Measurements from ENCODE around the gene GALNT15. TPM values are rescaled to one million over a fixed set of nuclear protein-coding genes. Genes with fewer than 3 reads are reported as not detected.

The GALNT15 gene
- 1.3 TPM for polyA plus RNA-seq (ENCODE audit: insufficient read length)

GRCh38 chr3:16174389-16174788, at the start of gene GALNT15:
GALNT15 (plus strand) TSS chr3:16174680; CDS start chr3:16175152, 472 bp downstream.
- peak; percentile 69 for DNase-seq

- DNase-seq = no peak
These were observed 47.8 kb upstream of the GALNT15 start for GRCh38 chr3:16126634-16127033.

GRCh38 chr3:16127249-16127648, 47.2 kb upstream of the GALNT15 start:
- no peak for DNase-seq

GRCh38 chr3:16130066-16130465, 44.4 kb upstream of the GALNT15 start:
- DNase-seq = no peak

- no peak for DNase-seq
These were observed 42.3 kb upstream of the GALNT15 start for GRCh38 chr3:16132190-16132589.

- DNase-seq = peak; percentile 58
These were observed 41.6 kb upstream of the GALNT15 start for GRCh38 chr3:16132928-16133327.

- no peak for DNase-seq
These were observed 40.1 kb upstream of the GALNT15 start for GRCh38 chr3:16134173-16134928.

- no peak for DNase-seq
These were observed 38.4 kb upstream of the GALNT15 start for GRCh38 chr3:16136055-16136454.

- no peak for DNase-seq
These were observed 37.4 kb upstream of the GALNT15 start for GRCh38 chr3:16137044-16137443.

GRCh38 chr3:16137977-16138376, 36.5 kb upstream of the GALNT15 start:
- DNase-seq = no peak

GRCh38 chr3:16140116-16140893, 34.2 kb upstream of the GALNT15 start:
- DNase-seq = no peak

GRCh38 chr3:16140894-16141285, 33.6 kb upstream of the GALNT15 start:
- no peak for DNase-seq

GRCh38 chr3:16142350-16143025, 32.0 kb upstream of the GALNT15 start:
- DNase-seq = no peak

- no peak for DNase-seq
These were observed 30.5 kb upstream of the GALNT15 start for GRCh38 chr3:16143861-16144447.

GRCh38 chr3:16145176-16145575, 29.3 kb upstream of the GALNT15 start:
- DNase-seq = no peak

- no peak for DNase-seq
These were observed 28.3 kb upstream of the GALNT15 start for GRCh38 chr3:16146015-16146730.

- no peak for DNase-seq
These were observed 27.1 kb upstream of the GALNT15 start for GRCh38 chr3:16147220-16147994.

- no peak for DNase-seq
These were observed 26.3 kb upstream of the GALNT15 start for GRCh38 chr3:16148213-16148612.

- DNase-seq = peak; percentile 70
These were observed 25.7 kb upstream of the GALNT15 start for GRCh38 chr3:16148783-16149182.

- DNase-seq = no peak
These were observed 24.2 kb upstream of the GALNT15 start for GRCh38 chr3:16150285-16150684.

GRCh38 chr3:16151109-16151508, 23.4 kb upstream of the GALNT15 start:
- no peak for DNase-seq
